HTR-8/SVneo (cell line): Measurements from ENCODE around the gene ENKUR.
"Not testable (repeated sequence)": the region's sequence is repeated elsewhere in the genome, so short reads cannot be mapped to it uniquely, and the experiment has no call there.

Experiments
- DNase-seq: peaks from one replicate; pipeline ENCODE4 v3.0.0; 2011; ENCODE audit warnings: low spot score, mixed read lengths; ENCODE audit not compliant: insufficient read length
- FAIRE-seq: peaks from 2 replicates; lab custom pipeline; 2011; peaks lifted over from hg19 to GRCh38; lab: Jason Lieb, UNC

ENKUR gene

GRCh38 chr10:25026463-25026862 is 10.5 kb upstream of the ENKUR start:
- FAIRE-seq (no peak), DNase-seq (peak; percentile 13)

DNA sequence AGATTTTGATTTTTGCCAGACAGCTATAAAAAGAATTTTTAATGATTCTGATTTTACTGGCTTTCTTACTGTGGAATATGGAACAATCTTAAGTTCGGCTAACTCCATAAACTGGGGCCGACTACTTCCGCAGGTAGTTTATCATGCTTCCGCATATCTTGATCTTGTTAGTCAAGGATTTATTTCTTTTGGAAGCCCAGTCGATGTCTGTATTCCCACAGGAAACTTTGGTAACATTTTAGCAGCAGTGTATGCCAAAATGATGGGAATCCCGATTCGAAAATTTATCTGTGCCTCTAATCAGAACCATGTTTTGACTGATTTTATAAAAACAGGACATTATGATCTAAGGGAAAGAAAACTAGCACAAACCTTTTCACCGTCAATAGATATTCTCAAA is 8.6 kb upstream of the ENKUR start:
- FAIRE-seq: no peak

GRCh38 chr10:25023278-25023677 is 7.3 kb upstream of the ENKUR start:
- no peak for FAIRE-seq
- no peak for DNase-seq

More for the DNA sequence above, 8.6 kb upstream of the ENKUR start:
- DNase-seq: no peak

GRCh38 chr10:25018703-25019102 is 2.7 kb upstream of the ENKUR start:
- no peak for FAIRE-seq

DNA sequence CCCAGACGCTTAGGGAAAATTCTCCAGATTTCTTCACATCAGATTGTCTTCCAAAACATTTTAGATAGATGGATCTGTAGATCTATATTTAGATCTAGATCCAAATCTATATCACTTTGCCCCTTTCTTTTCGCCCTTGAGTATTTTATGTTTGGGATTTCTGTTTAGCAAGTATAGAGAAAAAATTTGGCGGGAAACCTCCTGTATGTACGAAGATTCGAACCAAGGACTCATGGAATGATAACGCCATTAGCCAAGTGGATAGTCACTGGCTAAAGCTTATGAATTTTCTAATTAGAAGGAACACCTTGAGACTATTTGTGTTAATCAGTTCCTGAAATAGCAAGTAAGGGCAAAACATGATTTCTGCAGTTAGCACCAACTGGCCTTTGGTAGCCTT is 1.7 kb upstream of the ENKUR start:
- FAIRE-seq (no peak), DNase-seq (no peak)

More at GRCh38 chr10:25018703-25019102, 2.7 kb upstream of the ENKUR start:
- DNase-seq: no peak

- FAIRE-seq (no peak), DNase-seq (peak; percentile 11)
Observed at GRCh38 chr10:25017154-25017590, 1.2 kb upstream of the ENKUR start.

GRCh38 chr10:25016376-25017153 is 607 bp upstream of the ENKUR start, which contains the start of gene THNSL1:
TSS of gene THNSL1 (plus strand) at chr10:25016612. CDS start at chr10:25023224, 6,612 bp downstream.
- DNase-seq (peak; percentile 99), FAIRE-seq (peak; percentile 99)

GRCh38 chr10:25014579-25014978 is 1.4 kb downstream of the ENKUR start:
- FAIRE-seq (no peak), DNase-seq (no peak)

GRCh38 chr10:25011591-25011990 is 4.4 kb downstream of the ENKUR start:
- not testable (repeated sequence) for DNase-seq, FAIRE-seq

DNA sequence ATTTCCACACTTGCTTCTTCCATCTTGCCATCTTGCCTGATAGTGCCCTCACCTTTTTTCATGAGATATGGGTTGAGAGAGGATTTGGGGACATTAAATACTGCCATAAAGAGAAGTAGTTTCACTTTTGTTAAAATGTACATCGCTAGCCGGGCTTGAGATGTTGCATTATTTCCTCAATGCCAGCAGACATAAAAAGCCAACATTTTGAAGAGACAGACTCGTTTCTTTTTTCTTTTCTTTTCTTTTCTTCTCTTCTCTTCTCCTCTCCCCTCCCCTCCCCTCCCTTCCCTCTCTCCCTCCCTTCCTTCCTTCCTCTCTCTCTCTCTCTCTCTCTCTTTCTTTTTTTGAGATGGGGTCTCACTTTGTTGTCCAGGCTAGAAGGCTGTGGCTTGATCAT is 17.9 kb downstream of the ENKUR start:
- no peak for DNase-seq
- FAIRE-seq: no peak

DNA sequence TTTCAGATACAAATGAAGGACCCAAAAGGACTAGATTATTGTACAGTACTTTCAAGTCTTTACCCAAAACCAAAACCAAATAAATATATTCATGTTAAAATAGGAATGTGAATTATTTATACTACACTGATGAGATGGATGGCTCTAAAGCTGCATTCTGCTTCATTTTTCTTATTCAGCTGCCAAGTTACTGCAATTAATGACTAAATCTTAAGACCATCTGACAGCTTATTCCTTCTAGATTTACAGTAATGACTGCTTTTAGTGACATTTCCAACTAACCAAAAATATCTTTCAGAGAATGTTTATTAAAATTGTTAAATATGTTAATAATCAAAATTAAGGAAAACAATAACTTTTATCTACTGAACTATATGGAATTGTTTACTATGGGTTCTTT is 20.9 kb downstream of the ENKUR start:
- no peak for DNase-seq
- FAIRE-seq: no peak

DNA sequence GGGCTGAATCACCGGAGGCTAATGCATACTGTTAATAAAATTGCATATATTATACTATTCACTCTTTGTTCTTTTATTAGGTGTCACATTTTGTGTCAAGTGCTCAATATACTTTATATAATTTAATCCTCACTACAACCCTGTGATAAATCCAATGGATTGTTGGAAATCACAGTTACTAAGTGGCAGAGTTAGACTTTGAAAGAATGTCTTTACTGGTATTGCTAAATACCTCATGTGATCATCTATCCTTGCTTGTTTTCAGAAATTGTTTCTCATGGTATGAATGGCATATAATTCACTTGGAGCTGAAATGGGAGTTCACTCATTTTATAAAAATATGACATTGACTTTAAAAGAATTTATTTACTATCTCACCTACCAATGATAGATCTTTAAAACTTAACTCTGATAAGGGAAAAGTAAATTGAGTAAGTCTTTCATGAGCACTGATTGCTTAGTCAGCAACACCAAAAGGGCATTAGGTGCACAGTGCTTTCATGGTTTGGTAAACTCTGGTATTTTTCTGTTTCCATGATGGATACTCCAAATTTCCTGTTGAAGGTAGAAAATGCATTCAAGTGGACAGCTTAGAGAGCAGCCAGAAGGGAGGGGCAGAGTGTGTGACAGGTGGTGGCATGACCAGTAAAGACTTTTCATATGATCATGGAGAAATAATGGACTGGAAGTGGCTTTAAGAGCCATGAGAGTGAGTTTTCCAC is 22.6 kb downstream of the ENKUR start:
- DNase-seq: no peak
- no peak for FAIRE-seq

DNA sequence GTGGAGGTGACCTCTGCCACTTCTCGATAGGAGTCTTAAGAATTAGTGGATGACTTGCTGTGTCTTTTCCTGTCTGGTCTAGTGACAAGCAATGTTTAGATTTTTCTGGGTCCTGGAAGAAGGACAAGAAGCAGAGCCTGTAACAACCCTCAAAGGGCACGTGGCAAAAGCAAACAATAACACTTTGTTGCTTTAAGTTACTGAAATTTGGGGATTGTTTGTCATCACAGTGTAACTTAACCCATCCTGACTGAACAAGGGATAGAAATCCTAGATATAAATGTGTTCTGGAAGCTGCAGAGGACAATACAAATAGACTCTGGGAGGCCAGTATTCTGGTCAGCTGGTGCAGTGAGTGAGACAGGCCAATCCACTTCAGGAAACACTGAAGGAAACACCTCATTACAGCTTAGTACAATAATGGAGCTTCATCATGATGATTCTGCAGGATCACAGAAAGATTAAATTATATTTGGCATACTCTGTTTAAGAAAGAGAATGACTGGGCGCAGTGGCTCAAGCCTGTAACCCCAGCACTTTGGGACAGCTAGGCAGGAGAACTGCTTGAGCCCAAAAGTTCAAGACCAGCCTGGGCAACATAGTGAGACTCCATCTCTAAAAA is 23.3 kb downstream of the ENKUR start:
- DNase-seq (no peak), FAIRE-seq (no peak)

- DNase-seq (no peak), FAIRE-seq (peak; percentile 31)
Observed at GRCh38 chr10:24991298-24991697, 24.7 kb downstream of the ENKUR start.

DNA sequence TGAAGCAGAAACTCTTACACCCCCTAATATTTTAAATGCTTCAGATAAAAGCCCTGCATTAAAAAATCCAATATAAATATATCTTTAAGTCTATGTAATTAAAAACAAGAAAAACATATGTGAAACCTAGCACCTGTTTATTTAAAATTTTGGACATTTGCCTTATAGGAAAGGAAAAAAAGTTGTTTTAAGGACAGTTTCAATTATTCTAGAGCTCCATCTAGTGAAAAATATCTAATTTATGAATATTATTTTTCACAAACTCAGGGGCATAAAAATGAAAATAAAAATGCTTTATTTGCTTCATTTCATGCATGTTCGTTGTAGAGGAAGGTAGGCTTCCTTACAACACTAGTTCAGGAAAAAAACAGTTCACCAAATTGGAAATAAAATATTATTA is 26.1 kb downstream of the ENKUR start:
- no peak for FAIRE-seq
- no peak for DNase-seq

DNA sequence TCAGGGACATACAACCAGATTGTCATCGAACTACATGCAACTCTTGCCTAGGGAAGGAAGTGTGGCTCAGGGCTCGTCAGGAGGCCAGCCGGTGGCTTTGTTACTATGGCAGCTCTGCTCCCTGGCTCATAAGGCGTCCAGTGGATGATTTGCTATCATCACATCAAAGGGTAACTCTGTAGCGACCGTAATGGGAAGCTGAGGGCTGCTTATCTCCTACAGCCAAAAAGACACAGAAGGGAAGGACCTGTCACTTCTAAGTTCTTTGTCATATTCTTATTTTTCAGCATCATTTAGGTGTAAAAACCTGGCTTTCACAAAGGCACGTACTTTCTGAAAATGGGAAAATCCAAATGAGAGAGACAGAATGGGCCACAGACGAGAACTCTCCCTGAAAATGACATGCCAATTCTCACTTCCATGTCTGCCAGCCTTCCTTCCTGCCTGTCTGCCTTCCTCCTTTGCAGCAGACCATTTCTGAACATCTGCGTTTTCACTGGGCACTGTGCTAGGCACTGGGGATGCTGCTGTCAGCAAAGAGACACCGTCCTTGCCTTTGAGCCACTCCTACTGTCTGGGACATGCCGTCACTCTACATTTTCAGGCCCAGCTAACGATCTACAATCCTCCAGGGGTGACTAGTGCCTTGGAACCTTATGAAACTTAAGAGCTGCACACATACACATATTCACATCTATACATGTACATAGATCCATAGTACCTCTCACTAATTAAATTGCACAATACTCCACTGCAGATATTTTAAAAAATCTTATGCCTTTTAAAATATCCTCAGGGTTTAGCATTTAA is 26.9 kb downstream of the ENKUR start:
- DNase-seq (no peak), FAIRE-seq (peak; percentile 51)

GRCh38 chr10:24984906-24985305 is 31.1 kb downstream of the ENKUR start:
- FAIRE-seq: no peak
- no peak for DNase-seq

- FAIRE-seq (no peak), DNase-seq (no peak)
Observed at GRCh38 chr10:24983946-24984345, 32.0 kb downstream of the ENKUR start.

- no peak for DNase-seq
- peak; percentile 52 for FAIRE-seq
Observed at GRCh38 chr10:24983130-24983529, 32.8 kb downstream of the ENKUR start.
